Stimulated activated naive CD8-positive, alpha-beta T cell treated with anti-CD3 and anti-CD28 coated beads, Interleukin-15, Interleukin-2, amounts not matched to agents 100 ng/mL and 50 ng/mL, for 24 hours (primary cell): ENCODE results near the gene TTYH3.

Source experiments
- H3K27ac Mint-ChIP-seq: one replicate; pipeline ENCODE4 v1.8.0; 2021; ENCODE audit warnings: mild to moderate bottlenecking, mixed read lengths
- H3K27me3 Mint-ChIP-seq: one replicate; pipeline ENCODE4 v1.8.0; 2021; ENCODE audit warnings: mixed read lengths
- H3K36me3 Mint-ChIP-seq: one replicate; pipeline ENCODE4 v1.8.0; 2021; ENCODE audit warnings: low read depth, mixed read lengths
- H3K4me1 Mint-ChIP-seq: one replicate; pipeline ENCODE4 v1.8.0; 2021; ENCODE audit warnings: low read depth, mixed read lengths
- H3K4me3 Mint-ChIP-seq: one replicate; pipeline ENCODE4 v1.8.0; 2021; ENCODE audit warnings: mild to moderate bottlenecking, mixed read lengths
- H3K9me3 Mint-ChIP-seq: one replicate; pipeline ENCODE4 v1.8.0; 2021; ENCODE audit warnings: mixed read lengths

TTYH3 gene

GRCh38 chr7:2621061-2621828 lies 10.5 kb upstream of the TTYH3 start:
- Mint-ChIP-seq H3K36me3 (no peaks in the 10 kb centered on the region), H3K4me3 (no peak overlapping the region), H3K27ac (no peak overlapping the region), H3K9me3 (no peaks in the 10 kb centered on the region), H3K27me3 (no peaks in the 10 kb centered on the region), H3K4me1 (no peaks in the 10 kb centered on the region)

DNA sequence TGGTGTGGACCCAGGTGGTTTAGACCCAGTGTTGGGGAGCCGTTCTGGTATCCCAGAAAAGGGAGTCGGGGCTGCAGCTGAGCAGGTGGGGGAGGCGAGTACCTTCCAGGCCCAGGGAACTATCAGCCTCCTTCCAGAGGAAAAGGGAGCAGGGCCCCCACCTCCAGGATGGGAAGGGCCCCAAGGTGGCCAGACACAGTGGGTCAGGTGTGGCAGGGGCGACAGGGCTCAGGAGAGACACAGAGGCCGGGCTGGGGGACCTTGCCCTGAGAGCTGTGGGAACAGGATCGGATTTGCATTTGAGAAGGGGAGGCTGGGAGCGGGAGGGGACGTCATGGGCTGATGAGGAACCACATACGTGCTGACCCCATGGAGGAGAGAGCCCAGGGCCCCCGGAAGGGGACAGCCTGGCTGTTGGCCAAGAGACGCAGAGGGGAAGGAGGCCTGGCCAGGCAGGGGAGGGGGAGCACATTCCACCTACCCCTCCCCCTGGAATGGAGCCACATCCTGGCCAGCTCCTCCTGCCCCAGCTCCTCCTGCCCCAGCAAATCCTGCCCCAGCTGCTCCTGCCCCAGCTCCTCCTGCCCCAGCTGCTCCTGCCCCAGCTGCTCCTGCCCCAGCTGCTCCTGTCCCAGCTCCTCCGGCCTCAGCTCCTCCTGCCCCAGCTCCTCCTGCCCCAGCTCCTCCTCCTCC lies 9.7 kb upstream of the TTYH3 start:
- H3K36me3 Mint-ChIP-seq = no peaks in the 10 kb centered on the region
- no peaks in the 10 kb centered on the region for H3K27me3 Mint-ChIP-seq
- no peaks in the 10 kb centered on the region for H3K9me3 Mint-ChIP-seq
- H3K4me3 Mint-ChIP-seq = no peak overlapping the region
- H3K4me1 Mint-ChIP-seq = no peaks in the 10 kb centered on the region
- H3K27ac Mint-ChIP-seq = no peak overlapping the region

DNA sequence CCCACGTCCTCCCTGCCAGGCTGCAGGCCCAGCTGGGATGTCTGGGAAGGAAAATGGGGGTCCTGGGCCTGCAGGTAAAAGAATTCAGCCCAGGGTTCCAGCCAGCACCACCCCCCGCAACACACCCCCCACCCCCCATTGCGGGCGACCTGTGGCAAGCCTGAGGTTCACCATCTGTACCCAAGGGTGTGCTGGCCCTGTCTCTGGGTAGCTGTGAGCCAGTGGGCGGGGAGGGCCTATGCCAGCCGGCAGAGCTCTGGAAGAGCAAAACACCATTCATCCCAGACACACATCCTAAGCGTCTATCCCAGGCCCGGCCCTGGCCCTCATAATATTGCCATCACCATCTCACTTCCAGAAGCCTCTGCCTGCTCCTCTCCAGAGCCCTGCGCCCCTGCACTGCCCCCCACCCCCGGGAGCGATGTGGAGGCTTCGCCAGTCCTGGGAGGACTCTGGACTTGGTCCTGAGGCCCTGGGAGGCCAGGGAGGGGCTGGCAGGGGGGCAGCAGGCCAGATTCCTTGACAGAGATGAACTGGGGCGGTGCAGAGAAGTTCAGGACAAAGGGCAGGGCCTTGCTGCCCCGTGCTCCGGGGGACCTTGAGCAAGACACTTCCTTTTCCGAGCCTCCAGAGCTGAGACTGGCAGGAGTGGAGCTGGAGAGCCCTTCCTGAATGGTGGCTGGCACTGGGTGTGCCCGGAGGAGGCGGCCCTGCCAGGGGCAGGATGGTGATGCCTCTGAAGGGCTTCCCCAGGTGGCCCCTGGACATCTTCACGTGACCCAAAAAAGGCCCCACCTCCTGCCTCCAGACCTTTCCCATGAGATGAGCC lies 8.7 kb upstream of the TTYH3 start:
- Mint-ChIP-seq H3K4me1 (no peaks in the 10 kb centered on the region), H3K36me3 (no peaks in the 10 kb centered on the region), H3K27me3 (no peaks in the 10 kb centered on the region), H3K4me3 (no peak overlapping the region), H3K27ac (no peak overlapping the region), H3K9me3 (no peaks in the 10 kb centered on the region)

DNA sequence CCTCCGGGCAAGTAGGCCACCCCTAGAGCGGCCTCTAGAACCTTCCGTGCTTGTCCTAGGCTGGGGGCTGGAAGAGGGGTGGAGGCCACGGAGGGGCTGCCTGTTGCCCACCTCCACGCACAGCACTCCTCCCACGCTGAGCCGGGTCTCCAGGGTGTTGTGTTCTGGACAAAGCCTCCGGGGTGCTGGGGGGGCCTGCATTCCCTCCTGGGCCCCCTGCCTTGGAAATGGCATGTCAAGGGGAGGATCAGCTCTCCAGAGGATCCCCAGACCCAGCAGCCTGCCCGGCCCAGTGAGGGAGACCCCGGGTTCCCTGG lies 8.1 kb upstream of the TTYH3 start:
- no peaks in the 10 kb centered on the region for H3K36me3 Mint-ChIP-seq
- no peak overlapping the region for H3K27ac Mint-ChIP-seq
- no peaks in the 10 kb centered on the region for H3K9me3 Mint-ChIP-seq
- no peaks in the 10 kb centered on the region for H3K4me1 Mint-ChIP-seq
- no peaks in the 10 kb centered on the region for H3K27me3 Mint-ChIP-seq
- no peak overlapping the region for H3K4me3 Mint-ChIP-seq

GRCh38 chr7:2624293-2624886 lies 7.4 kb upstream of the TTYH3 start:
- Mint-ChIP-seq H3K4me1 (no peaks in the 10 kb centered on the region), H3K27me3 (no peaks in the 10 kb centered on the region), H3K9me3 (no peaks in the 10 kb centered on the region), H3K27ac (no peak overlapping the region), H3K4me3 (no peak overlapping the region), H3K36me3 (no peaks in the 10 kb centered on the region)

DNA sequence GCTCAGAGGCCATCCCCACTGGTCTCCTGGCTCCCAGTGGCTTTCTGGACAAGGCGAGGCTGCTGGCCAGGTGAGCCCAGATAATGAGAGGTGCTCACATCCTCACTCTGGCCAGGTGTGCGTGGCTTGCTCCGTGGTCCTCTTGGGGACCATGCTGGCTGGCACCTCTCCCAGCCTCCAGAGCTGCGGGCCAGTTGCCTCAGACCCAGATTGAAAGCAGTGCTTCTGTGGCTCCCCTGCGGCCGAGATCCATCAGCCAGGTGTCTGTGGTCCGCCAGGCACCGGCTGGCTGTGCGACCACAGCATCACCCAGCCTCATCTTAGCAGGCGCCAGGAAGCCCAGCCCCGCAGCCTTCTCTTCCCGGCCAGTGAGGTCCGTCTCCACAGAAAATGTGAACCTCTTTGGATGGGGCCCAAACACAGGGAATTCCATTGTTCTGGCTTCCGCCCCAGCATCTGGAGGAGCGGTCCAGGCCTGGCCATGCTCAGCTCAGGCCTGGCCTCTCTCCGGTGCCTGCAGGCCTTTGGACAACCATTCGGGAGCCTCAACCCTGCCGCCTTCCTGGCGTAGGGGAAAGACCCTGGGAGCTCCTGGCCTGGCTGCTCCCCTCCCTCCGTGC lies 5.2 kb upstream of the TTYH3 start:
- Mint-ChIP-seq H3K4me1 (peaks cover 4% of the 10 kb centered on the region), H3K27ac (no peak overlapping the region), H3K36me3 (no peaks in the 10 kb centered on the region), H3K9me3 (no peaks in the 10 kb centered on the region), H3K4me3 (no peak overlapping the region), H3K27me3 (no peaks in the 10 kb centered on the region)

- Mint-ChIP-seq H3K4me3 (no peak overlapping the region), H3K4me1 (peaks cover 4% of the 10 kb centered on the region), H3K9me3 (no peaks in the 10 kb centered on the region), H3K27me3 (no peaks in the 10 kb centered on the region), H3K36me3 (no peaks in the 10 kb centered on the region), H3K27ac (no peak overlapping the region)
These were observed 4.3 kb upstream of the TTYH3 start for GRCh38 chr7:2627258-2628129.

- Mint-ChIP-seq H3K27me3 (no peaks in the 10 kb centered on the region), H3K4me3 (no peak overlapping the region), H3K36me3 (no peaks in the 10 kb centered on the region), H3K27ac (no peak overlapping the region), H3K9me3 (no peaks in the 10 kb centered on the region), H3K4me1 (peaks cover 5% of the 10 kb centered on the region)
These were observed 3.7 kb upstream of the TTYH3 start for GRCh38 chr7:2628130-2628482.

DNA sequence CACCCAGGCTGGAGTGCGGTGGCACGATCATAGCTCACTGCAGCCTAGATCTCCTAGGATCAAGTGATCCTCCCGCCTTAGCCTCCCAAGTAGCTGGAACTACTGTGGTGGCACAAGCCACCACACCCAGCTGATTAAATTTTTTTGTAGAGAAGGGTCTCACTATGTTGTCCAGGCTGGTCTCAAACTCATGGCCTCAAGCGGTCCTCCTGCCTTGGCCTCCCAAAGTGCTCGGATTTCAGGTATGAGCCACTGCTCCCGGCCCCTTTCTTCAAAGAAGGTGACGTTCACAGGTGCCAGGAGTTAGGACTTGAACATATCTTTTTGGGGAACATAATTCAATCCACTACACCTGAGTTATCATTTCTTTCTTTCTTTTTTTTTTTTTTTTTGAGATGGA lies 2.9 kb upstream of the TTYH3 start:
- no peak overlapping the region for H3K27ac Mint-ChIP-seq
- H3K4me1 Mint-ChIP-seq = peaks cover 13% of the 10 kb centered on the region
- no peaks in the 10 kb centered on the region for H3K27me3 Mint-ChIP-seq
- H3K36me3 Mint-ChIP-seq = no peaks in the 10 kb centered on the region
- H3K9me3 Mint-ChIP-seq = no peaks in the 10 kb centered on the region
- H3K4me3 Mint-ChIP-seq = no peak overlapping the region

- H3K27ac Mint-ChIP-seq = no peak overlapping the region
- H3K27me3 Mint-ChIP-seq = no peaks in the 10 kb centered on the region
- H3K36me3 Mint-ChIP-seq = no peaks in the 10 kb centered on the region
- no peak overlapping the region for H3K4me3 Mint-ChIP-seq
- peaks cover 16% of the 10 kb centered on the region for H3K4me1 Mint-ChIP-seq
- H3K9me3 Mint-ChIP-seq = no peaks in the 10 kb centered on the region
These were observed 1.8 kb upstream of the TTYH3 start for GRCh38 chr7:2629746-2630681.

DNA sequence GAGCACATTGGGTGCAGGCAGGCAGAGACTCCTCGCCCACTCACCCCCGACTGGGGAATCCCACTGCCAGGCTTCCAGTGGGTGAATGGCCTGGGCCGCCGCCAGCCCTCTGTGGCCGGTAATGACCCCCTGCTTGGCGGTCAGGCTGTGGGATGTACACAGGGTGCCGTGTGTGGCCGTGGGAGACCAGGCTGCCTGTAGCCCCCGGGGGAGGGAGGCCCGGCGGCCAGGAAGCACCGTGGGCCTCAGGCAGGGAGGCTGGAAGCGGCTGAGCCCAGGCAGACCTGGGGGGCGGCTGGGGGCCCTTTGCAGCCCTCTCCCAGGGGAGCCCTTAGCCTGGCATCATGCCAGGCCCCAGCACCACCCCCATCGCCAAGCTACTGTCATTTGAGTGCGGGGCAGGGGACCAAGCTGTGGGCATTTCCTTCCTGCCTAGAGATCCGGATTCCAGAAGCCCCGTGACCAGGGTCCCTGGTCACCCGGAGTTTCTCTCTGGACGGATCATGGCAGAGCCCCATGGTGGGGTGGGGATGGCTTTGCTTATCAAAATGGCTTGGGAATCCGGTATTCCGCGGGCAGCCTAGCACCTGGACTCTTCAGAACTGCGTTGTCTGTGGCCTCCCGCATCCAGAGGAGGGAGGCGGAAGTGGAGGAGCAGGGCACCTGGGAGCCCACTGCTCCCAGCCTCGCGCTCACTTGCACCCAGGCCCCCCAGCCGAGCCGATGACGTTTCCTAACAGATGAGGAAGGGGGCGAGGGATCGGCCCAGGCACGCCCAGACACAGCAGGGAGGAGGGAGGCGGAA lies 1.1 kb downstream of the TTYH3 start:
- Mint-ChIP-seq H3K4me3 (peak overlapping the region; percentile 93), H3K27ac (peak overlapping the region; percentile 93), H3K4me1 (peaks cover 21% of the 10 kb centered on the region), H3K9me3 (no peaks in the 10 kb centered on the region), H3K27me3 (no peaks in the 10 kb centered on the region), H3K36me3 (no peaks in the 10 kb centered on the region)

GRCh38 chr7:2633538-2634266 lies 1.9 kb downstream of the TTYH3 start:
- no peaks in the 10 kb centered on the region for H3K36me3 Mint-ChIP-seq
- no peaks in the 10 kb centered on the region for H3K27me3 Mint-ChIP-seq
- peaks cover 21% of the 10 kb centered on the region for H3K4me1 Mint-ChIP-seq
- peak overlapping the region; percentile 93 for H3K4me3 Mint-ChIP-seq
- H3K27ac Mint-ChIP-seq = peak overlapping the region; percentile 81
- H3K9me3 Mint-ChIP-seq = no peaks in the 10 kb centered on the region
